Calu3 (cell line): ENCODE data around the gene HYDIN. TPM values are rescaled to one million over a fixed set of nuclear protein-coding genes. Genes with fewer than 3 reads are reported as not detected.

Source experiments
- BruUV-seq: library from RNA; stranded (reverse); fragments of 400-500 nt; replicated peaks from 2 replicates; lab custom pipeline; 2021; lab: Mats Ljungman, UMichigan
- CTCF ChIA-PET: fragments of 300-600 bp; sonication (Branson Sonifier 250); formaldehyde crosslinking; loops from one replicate; lab custom pipeline; 2022; ENCODE audit warnings: antibody characterized with exemption; lab: Charles Lee
- DNase-seq: peaks from one replicate; pipeline ENCODE4 v3.0.0; 2022
- H3K27ac Mint-ChIP-seq: one replicate; pipeline ENCODE4 v1.8.0; 2022; ENCODE audit warnings: mixed read lengths; ENCODE audit not compliant: unreplicated experiment
- H3K27me3 Mint-ChIP-seq: one replicate; pipeline ENCODE4 v1.8.0; 2022; ENCODE audit warnings: mixed read lengths; ENCODE audit not compliant: unreplicated experiment
- H3K36me3 Mint-ChIP-seq: one replicate; pipeline ENCODE4 v1.8.0; 2022; ENCODE audit warnings: mild to moderate bottlenecking, moderate library complexity, mixed read lengths; ENCODE audit not compliant: insufficient read depth, unreplicated experiment
- H3K4me1 Mint-ChIP-seq: one replicate; pipeline ENCODE4 v1.8.0; 2022; ENCODE audit warnings: mild to moderate bottlenecking, low read depth, mixed read lengths; ENCODE audit not compliant: unreplicated experiment
- H3K4me3 Mint-ChIP-seq: one replicate; pipeline ENCODE4 v1.8.0; 2022; ENCODE audit warnings: mild to moderate bottlenecking, low read depth, moderate library complexity, mixed read lengths; ENCODE audit not compliant: unreplicated experiment
- H3K9me3 Mint-ChIP-seq: one replicate; pipeline ENCODE4 v1.8.0; 2022; ENCODE audit warnings: low read depth, mixed read lengths; ENCODE audit not compliant: unreplicated experiment
- intact Hi-C: fragments of 100-400 bp; cut with micrococcal nuclease; formaldehyde crosslinking; loops from one replicate; pipeline ENCODE4 v1.10.0; 2022; ENCODE audit not compliant: unreplicated experiment
- total RNA-seq: library from RNA; stranded (reverse); gene quantifications from 2 replicates; pipeline ENCODE4 v1.2.3, GENCODE V29; 2022
- TF ChIP-seq, protein P1 (sequence below): fragments of 200-600 bp; IDR thresholded peaks from one replicate; pipeline ENCODE4 v1.8.0; 2022; ENCODE audit warnings: antibody characterized with exemption; ENCODE audit not compliant: unreplicated experiment

The HYDIN gene
- total RNA-seq, 1 experiment from 2014 or later = 2.9 TPM

DNA sequence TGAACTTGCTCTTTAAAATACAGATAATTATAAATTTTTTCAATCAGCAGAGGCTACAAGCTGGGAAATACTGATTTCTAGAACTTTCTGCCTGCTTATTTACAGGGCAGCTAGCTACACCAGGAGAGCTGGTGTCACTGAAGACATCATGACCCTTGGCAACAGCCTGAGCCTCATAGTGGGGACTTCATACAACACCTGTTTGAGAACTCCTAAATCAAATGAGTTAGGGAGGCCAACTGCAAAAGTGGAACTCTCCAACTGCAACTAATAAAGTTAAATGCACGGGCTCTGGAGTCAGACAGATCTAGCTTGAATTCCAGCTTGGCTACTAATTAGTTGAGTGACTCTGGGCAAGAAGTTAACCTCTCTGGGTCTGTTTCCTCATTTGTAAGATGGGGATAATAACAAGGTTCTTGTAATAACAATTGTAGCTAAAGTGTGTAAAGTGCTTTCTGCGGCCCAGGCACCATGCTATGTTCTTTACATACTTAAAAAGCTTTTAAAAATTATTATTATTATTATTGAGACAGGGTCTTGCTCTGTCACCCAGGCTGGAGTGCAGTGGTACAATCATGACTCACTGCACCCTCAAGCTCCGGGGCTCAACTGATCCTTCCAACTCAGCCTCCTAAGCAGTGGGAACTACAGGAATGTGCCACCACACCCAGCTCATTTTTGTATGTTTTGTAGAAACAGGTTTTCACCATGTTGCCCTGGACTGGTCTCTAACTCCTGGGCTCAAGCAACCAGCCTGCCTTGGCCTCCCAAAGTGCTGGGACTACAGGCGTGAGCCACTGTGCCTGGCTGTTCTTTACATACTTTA lies 462.9 kb downstream of the HYDIN start:
- Mint-ChIP-seq H3K4me3 (no peak overlapping the region), H3K9me3 (no peaks in the 10 kb centered on the region), H3K36me3 (peaks cover 23% of the 10 kb centered on the region), H3K27me3 (no peaks in the 10 kb centered on the region), H3K4me1 (peaks cover 26% of the 10 kb centered on the region), H3K27ac (no peak overlapping the region)
- no TSS peak for BruUV-seq
- TF ChIP-seq, protein P1, sequence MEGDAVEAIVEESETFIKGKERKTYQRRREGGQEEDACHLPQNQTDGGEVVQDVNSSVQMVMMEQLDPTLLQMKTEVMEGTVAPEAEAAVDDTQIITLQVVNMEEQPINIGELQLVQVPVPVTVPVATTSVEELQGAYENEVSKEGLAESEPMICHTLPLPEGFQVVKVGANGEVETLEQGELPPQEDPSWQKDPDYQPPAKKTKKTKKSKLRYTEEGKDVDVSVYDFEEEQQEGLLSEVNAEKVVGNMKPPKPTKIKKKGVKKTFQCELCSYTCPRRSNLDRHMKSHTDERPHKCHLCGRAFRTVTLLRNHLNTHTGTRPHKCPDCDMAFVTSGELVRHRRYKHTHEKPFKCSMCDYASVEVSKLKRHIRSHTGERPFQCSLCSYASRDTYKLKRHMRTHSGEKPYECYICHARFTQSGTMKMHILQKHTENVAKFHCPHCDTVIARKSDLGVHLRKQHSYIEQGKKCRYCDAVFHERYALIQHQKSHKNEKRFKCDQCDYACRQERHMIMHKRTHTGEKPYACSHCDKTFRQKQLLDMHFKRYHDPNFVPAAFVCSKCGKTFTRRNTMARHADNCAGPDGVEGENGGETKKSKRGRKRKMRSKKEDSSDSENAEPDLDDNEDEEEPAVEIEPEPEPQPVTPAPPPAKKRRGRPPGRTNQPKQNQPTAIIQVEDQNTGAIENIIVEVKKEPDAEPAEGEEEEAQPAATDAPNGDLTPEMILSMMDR = no peak
- peak; percentile 34 for DNase-seq
- CTCF ChIA-PET = interaction anchor here (0.6 to 1.7 kb wide), 7 partner anchors 9 to 99 kb away, joined by 3 to 6 read pairs (median 5); no protein-coding TSS in a partner anchor
- intact Hi-C loops = no loop called here

DNA sequence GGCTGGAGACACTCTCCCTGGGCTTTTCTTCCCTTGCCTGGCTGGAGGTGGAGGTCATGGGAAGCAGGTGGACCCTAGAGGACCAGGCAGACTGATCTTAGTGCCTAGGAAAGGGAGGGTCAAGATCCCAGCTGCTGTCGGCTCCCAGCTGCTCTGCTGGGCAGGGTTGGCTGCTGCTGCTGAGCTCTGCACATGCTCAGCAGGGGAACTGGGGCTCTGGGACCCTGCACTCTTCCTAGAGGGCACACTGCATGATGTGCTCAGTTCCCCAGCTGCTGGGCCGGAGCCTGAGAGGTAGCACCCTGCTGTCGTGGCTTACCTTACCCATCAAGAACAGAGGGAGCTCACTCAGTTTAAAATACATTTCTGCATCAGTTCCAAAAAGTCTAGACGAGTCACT lies 463.9 kb downstream of the HYDIN start:
- Mint-ChIP-seq H3K36me3 (peaks cover 21% of the 10 kb centered on the region), H3K4me3 (no peak overlapping the region), H3K9me3 (no peaks in the 10 kb centered on the region), H3K4me1 (peaks cover 26% of the 10 kb centered on the region), H3K27ac (no peak overlapping the region), H3K27me3 (no peaks in the 10 kb centered on the region)
- TF ChIP-seq, protein P1 = no peak
- BruUV-seq = no TSS peak
- CTCF ChIA-PET = interaction anchor here (1.7 kb wide), 1 partner anchor 18 kb away, joined by 5 read pairs; no protein-coding TSS in a partner anchor
- intact Hi-C loops = no loop called here
- no peak for DNase-seq

DNA sequence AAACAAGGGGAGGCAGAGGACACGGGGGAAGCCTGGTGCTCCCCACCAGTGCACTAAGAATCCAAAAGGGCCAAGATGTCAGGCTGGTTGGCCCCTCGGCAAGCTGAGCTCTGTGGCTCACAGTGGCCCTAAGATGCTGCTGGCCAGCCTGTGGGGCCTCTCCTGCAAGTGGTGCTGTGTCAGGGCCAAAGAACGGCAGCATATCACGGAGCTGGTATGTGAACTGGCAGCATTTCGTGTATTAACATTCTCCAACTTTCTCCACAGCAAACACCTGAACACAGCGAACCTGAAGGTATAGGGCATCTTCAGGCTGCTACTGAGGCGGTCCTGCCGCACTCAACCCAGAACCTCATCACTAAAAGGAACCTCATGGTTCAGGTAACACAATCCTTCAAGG lies 464.3 kb downstream of the HYDIN start:
- TF ChIP-seq, protein P1 = no peak
- Mint-ChIP-seq H3K27ac (no peak overlapping the region), H3K27me3 (no peaks in the 10 kb centered on the region), H3K4me3 (no peak overlapping the region), H3K36me3 (peaks cover 23% of the 10 kb centered on the region), H3K9me3 (no peaks in the 10 kb centered on the region), H3K4me1 (peaks cover 31% of the 10 kb centered on the region)
- no peak for DNase-seq
- CTCF ChIA-PET = interaction anchor here (0.6 to 1.1 kb wide), 3 partner anchors 77 to 1536 kb away, joined by 3 to 4 read pairs (median 3); no protein-coding TSS in a partner anchor
- intact Hi-C loops = no loop called here
- BruUV-seq = no TSS peak

GRCh38 chr16:70765491-70765890 lies 465.0 kb downstream of the HYDIN start:
- H3K9me3 Mint-ChIP-seq = no peaks in the 10 kb centered on the region
- intact Hi-C loops = no loop called here
- CTCF ChIA-PET = interaction anchor here (0.5 to 1.1 kb wide), 5 partner anchors 76 to 1536 kb away, joined by 3 to 4 read pairs (median 3); no protein-coding TSS in a partner anchor

More at GRCh38 chr16:70765491-70765890, 465.0 kb downstream of the HYDIN start:
- H3K27me3 Mint-ChIP-seq = no peaks in the 10 kb centered on the region
- peaks cover 31% of the 10 kb centered on the region for H3K4me1 Mint-ChIP-seq
- H3K36me3 Mint-ChIP-seq = peaks cover 28% of the 10 kb centered on the region
- TF ChIP-seq, protein P1 = no peak
- no peak overlapping the region for H3K4me3 Mint-ChIP-seq
- no TSS peak for BruUV-seq
- no peak overlapping the region for H3K27ac Mint-ChIP-seq
- no peak for DNase-seq
